Activated B cell treated with CpG ODN at 0.5 μM for 24 hours (primary cell): ENCODE data around the gene LSM7. TPM values are rescaled to one million over a fixed set of nuclear protein-coding genes. Genes with fewer than 3 reads are reported as not detected.

Experiments
- ATAC-seq: fragments of 200-7000 bp; cut with Tn5 transposase; one replicate; pipeline ENCODE4 v1.10.0; 2021; ENCODE audit warnings: low read depth, mild to moderate bottlenecking, moderate library complexity
- CTCF ChIA-PET: fragments of 350-600 bp; sonication (Branson Sonifier 250); formaldehyde crosslinking; loops from one replicate; lab custom pipeline; 2021; ENCODE audit warnings: antibody characterized with exemption; lab: Charles Lee
- POLR2A ChIA-PET: fragments of 350-600 bp; sonication (Branson Sonifier 250); formaldehyde crosslinking; loops from one replicate; lab custom pipeline; 2021; ENCODE audit warnings: antibody characterized with exemption; lab: Charles Lee
- DNase-seq: peaks from one replicate; pipeline ENCODE4 v3.0.0; 2022
- H3K27ac Mint-ChIP-seq: one replicate; pipeline ENCODE4 v1.8.0; 2020; ENCODE audit warnings: mixed read lengths
- H3K27me3 Mint-ChIP-seq: one replicate; pipeline ENCODE4 v1.8.0; 2021; ENCODE audit warnings: mixed read lengths
- H3K36me3 Mint-ChIP-seq: one replicate; pipeline ENCODE4 v1.8.0; 2021; ENCODE audit warnings: low read depth, mixed read lengths
- H3K4me1 Mint-ChIP-seq: one replicate; pipeline ENCODE4 v1.8.0; 2021; ENCODE audit warnings: mixed read lengths
- H3K4me3 Mint-ChIP-seq: one replicate; pipeline ENCODE4 v1.8.0; 2020; ENCODE audit warnings: mild to moderate bottlenecking, mixed read lengths
- H3K9me3 Mint-ChIP-seq: one replicate; pipeline ENCODE4 v1.8.0; 2020; ENCODE audit warnings: mixed read lengths
- CTCF ChIP-seq: fragments of 200-600 bp; IDR thresholded peaks from one replicate; pipeline ENCODE4 v1.8.0; 2022; ENCODE audit warnings: antibody characterized with exemption, mild to moderate bottlenecking
- intact Hi-C: fragments of 100-400 bp; cut with micrococcal nuclease; formaldehyde crosslinking; loops from one replicate; pipeline ENCODE4 v1.15.1; 2024
- total RNA-seq: library from RNA; stranded (reverse); gene quantifications from 2 replicates; pipeline ENCODE4 v1.2.3, GENCODE V29; 2022

Gene LSM7
- total RNA-seq, 1 donor from 2014 or later: 149 TPM

GRCh38 chr19:2343289-2343982 lies 15.1 kb upstream of the LSM7 start:
- no peaks in the 10 kb centered on the region for H3K4me1 Mint-ChIP-seq
- H3K27ac Mint-ChIP-seq: no peak overlapping the region
- no peak for TF ChIP-seq CTCF
- ATAC-seq (no peak), DNase-seq (no peak)
- H3K9me3 Mint-ChIP-seq: no peaks in the 10 kb centered on the region
- intact Hi-C loops: no loop called here
- no peaks in the 10 kb centered on the region for H3K27me3 Mint-ChIP-seq
- H3K36me3 Mint-ChIP-seq: peaks cover 20% of the 10 kb centered on the region
- no peak overlapping the region for H3K4me3 Mint-ChIP-seq
- ChIA-PET POLR2A (no interaction called here), CTCF (no interaction called here)

GRCh38 chr19:2342656-2343288 lies 14.4 kb upstream of the LSM7 start:
- ChIA-PET POLR2A (no interaction called here), CTCF (no interaction called here)
- Mint-ChIP-seq H3K4me1 (no peaks in the 10 kb centered on the region), H3K36me3 (peaks cover 25% of the 10 kb centered on the region), H3K27ac (no peak overlapping the region), H3K27me3 (no peaks in the 10 kb centered on the region), H3K9me3 (no peaks in the 10 kb centered on the region), H3K4me3 (no peak overlapping the region)
- intact Hi-C loops: no loop called here
- TF ChIP-seq CTCF: no peak
- no peak for ATAC-seq
- no peak for DNase-seq

GRCh38 chr19:2341982-2342381 lies 13.6 kb upstream of the LSM7 start:
- no peak for TF ChIP-seq CTCF
- POLR2A ChIA-PET: no interaction called here
- DNase-seq (no peak), ATAC-seq (no peak)
- intact Hi-C loops: no loop called here
- H3K36me3 Mint-ChIP-seq: peaks cover 29% of the 10 kb centered on the region
- H3K27ac Mint-ChIP-seq: no peak overlapping the region
- CTCF ChIA-PET: no interaction called here
- no peaks in the 10 kb centered on the region for H3K27me3 Mint-ChIP-seq
- no peaks in the 10 kb centered on the region for H3K4me1 Mint-ChIP-seq
- H3K9me3 Mint-ChIP-seq: no peaks in the 10 kb centered on the region
- no peak overlapping the region for H3K4me3 Mint-ChIP-seq

- Mint-ChIP-seq H3K9me3 (no peaks in the 10 kb centered on the region), H3K27ac (no peak overlapping the region), H3K4me1 (peaks cover 3% of the 10 kb centered on the region), H3K36me3 (peaks cover 35% of the 10 kb centered on the region), H3K27me3 (no peaks in the 10 kb centered on the region), H3K4me3 (no peak overlapping the region)
- intact Hi-C loops: no loop called here
- ChIA-PET POLR2A (no interaction called here), CTCF (no interaction called here)
- TF ChIP-seq CTCF: no peak
- ATAC-seq (no peak), DNase-seq (no peak)
Observed at GRCh38 chr19:2341244-2341751, 12.9 kb upstream of the LSM7 start.

- Mint-ChIP-seq H3K27ac (no peak overlapping the region), H3K27me3 (no peaks in the 10 kb centered on the region), H3K4me1 (peaks cover 10% of the 10 kb centered on the region), H3K4me3 (no peak overlapping the region), H3K9me3 (no peaks in the 10 kb centered on the region), H3K36me3 (peaks cover 38% of the 10 kb centered on the region)
- ChIA-PET CTCF (no interaction called here), POLR2A (no interaction called here)
- intact Hi-C loops: no loop called here
- no peak for TF ChIP-seq CTCF
- ATAC-seq: no peak
- no peak for DNase-seq
Observed at GRCh38 chr19:2340496-2341243, 12.3 kb upstream of the LSM7 start.
